DMS53 (cell line): Measurements from ENCODE around the gene MAN2A1.
A peak's percentile ranks its signal among the peaks of the same experiment; 100 is the strongest.

ENCODE experiments used
- DNase-seq: peaks from one replicate; lab custom pipeline; 2025; lab: John Stamatoyannopoulos, UW

The MAN2A1 gene

GRCh38 chr5:109706095-109706494, 16.4 kb downstream of the MAN2A1 start:
- no peak for DNase-seq

- DNase-seq: no peak
Measured at GRCh38 chr5:109707531-109707930, 17.8 kb downstream of the MAN2A1 start.

GRCh38 chr5:109708813-109709212, 19.1 kb downstream of the MAN2A1 start:
- no peak for DNase-seq

GRCh38 chr5:109709225-109709624, 19.5 kb downstream of the MAN2A1 start:
- DNase-seq: no peak

- DNase-seq: no peak
Measured at GRCh38 chr5:109711673-109712072, 21.9 kb downstream of the MAN2A1 start.

GRCh38 chr5:109713453-109713852, 23.7 kb downstream of the MAN2A1 start:
- no peak for DNase-seq

- no peak for DNase-seq
Measured at GRCh38 chr5:109714592-109714991, 24.9 kb downstream of the MAN2A1 start.

- DNase-seq: no peak
Measured at GRCh38 chr5:109718216-109718615, 28.5 kb downstream of the MAN2A1 start.

- DNase-seq: no peak
Measured at GRCh38 chr5:109718632-109719031, 28.9 kb downstream of the MAN2A1 start.

- DNase-seq: no peak
Measured at GRCh38 chr5:109719978-109720377, 30.3 kb downstream of the MAN2A1 start.

GRCh38 chr5:109721741-109722140, 32.0 kb downstream of the MAN2A1 start:
- DNase-seq: no peak

- no peak for DNase-seq
Measured at GRCh38 chr5:109723606-109724005, 33.9 kb downstream of the MAN2A1 start.

- DNase-seq: no peak
Measured at GRCh38 chr5:109725135-109725534, 35.4 kb downstream of the MAN2A1 start.

- DNase-seq: no peak
Measured at GRCh38 chr5:109739741-109740728, 50.3 kb downstream of the MAN2A1 start.

- DNase-seq: no peak
Measured at GRCh38 chr5:109740966-109741365, 51.2 kb downstream of the MAN2A1 start.

GRCh38 chr5:109741390-109741789, 51.7 kb downstream of the MAN2A1 start:
- DNase-seq: no peak

- DNase-seq: no peak
Measured at GRCh38 chr5:109743041-109743531, 53.4 kb downstream of the MAN2A1 start.

GRCh38 chr5:109743770-109744212, 54.1 kb downstream of the MAN2A1 start:
- peak; percentile 10 for DNase-seq

- no peak for DNase-seq
Measured at GRCh38 chr5:109744261-109744660, 54.5 kb downstream of the MAN2A1 start.

GRCh38 chr5:109748546-109748945, 58.8 kb downstream of the MAN2A1 start:
- DNase-seq: no peak

GRCh38 chr5:109750463-109750862, 60.7 kb downstream of the MAN2A1 start:
- no peak for DNase-seq

GRCh38 chr5:109753279-109753678, 63.6 kb downstream of the MAN2A1 start:
- DNase-seq: no peak

- no peak for DNase-seq
Measured at GRCh38 chr5:109754319-109754718, 64.6 kb downstream of the MAN2A1 start.
